GM12865 (cell line): ENCODE results near the gene VIM.

Experiments used
- DNase-seq: peaks from one replicate; pipeline ENCODE4 v3.0.0; 2010; ENCODE audit warnings: low read depth
- H3K4me3 ChIP-seq: 2 replicates; pipeline ENCODE4 v1.5.1; 2011; ENCODE audit warnings: mild to moderate bottlenecking, low read depth, low read length, control low read depth
- CTCF ChIP-seq: IDR thresholded peaks from 2 replicates; pipeline ENCODE4 v1.5.1; 2011; ENCODE audit warnings: low read length, control low read depth, low read depth, inconsistent platforms; ENCODE audit not compliant: insufficient read depth; ENCODE audit errors: missing control alignments

The VIM gene

DNA sequence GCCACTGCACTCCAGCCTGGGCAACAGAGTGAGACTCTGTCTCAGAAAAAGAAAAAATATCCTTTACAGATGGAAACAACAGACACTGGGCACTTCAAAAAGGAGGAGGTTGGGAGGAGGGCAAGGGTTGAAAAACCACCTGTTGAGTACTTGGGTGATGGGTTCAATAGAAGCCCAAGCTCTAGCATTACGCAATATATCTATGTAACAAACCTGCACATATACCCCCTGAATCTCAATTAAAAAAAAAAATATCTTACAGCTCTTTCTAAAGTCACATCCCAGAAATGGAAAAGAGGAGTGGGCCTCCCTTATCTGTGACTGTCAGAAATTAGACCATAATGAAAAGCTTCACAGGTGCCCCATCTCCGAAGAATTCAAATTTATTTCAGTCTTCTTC lies 12.1 kb downstream of the VIM start:
- no peak overlapping the region for H3K4me3 ChIP-seq
- no peak for DNase-seq
- no peak for TF ChIP-seq CTCF

DNA sequence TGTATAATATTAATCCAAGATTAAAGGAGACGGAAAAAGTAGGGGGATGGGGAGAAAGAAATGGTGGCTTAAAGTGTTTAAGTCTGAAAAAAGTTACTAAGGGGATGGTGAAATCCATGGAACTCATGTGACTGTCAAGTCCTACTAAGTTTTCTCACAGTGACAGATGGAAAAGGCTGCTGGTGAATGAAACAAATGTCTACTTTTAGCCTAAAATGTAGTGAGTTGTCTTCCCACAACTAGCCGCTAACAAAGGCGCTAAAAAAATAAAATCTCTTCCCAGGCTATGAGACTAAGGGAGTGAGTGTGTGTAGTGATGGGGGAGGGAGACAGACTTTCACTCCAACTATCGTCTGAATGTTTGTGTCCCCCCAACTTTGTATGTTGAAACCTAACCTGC lies 12.6 kb downstream of the VIM start:
- H3K4me3 ChIP-seq = no peak overlapping the region
- TF ChIP-seq CTCF = no peak
- DNase-seq = no peak

- no peak for TF ChIP-seq CTCF
- no peak overlapping the region for H3K4me3 ChIP-seq
- no peak for DNase-seq
Observed at GRCh38 chr10:17241611-17242333, 13.7 kb downstream of the VIM start.

DNA sequence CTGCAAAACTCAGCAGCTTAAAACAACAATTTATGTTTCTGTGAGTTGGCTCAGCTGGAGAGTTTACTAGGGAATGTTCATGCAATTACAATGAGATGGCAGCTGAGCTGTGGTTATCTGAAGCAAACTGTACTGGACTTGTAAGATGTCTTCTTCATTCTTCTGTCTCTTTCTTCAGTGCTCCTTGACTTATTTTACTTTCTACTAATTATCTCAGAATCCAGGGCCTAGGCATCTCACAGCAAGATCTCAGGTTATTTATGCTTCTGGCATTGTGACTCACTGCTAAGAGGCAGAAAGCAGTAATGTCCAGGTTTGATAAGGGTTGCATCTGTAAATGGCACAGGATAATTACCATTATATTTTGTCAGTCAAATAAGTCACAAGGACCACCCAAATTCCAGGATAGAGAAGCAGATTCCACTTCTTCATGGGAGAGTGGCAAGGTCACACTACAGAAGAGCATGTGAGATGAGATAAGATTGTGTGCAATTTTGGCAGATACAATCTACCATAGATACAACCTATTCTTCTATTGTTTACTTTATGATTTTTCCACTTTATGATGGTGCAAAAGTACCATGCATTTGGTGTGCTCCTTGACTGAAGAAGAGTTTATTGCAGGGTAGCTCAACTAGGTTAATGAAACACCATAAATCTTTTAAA lies 16.8 kb downstream of the VIM start:
- DNase-seq = no peak
- no peak for TF ChIP-seq CTCF
- H3K4me3 ChIP-seq = no peak overlapping the region

- DNase-seq = no peak
- H3K4me3 ChIP-seq = no peak overlapping the region
- no peak for TF ChIP-seq CTCF
Observed at GRCh38 chr10:17247210-17247609, 19.2 kb downstream of the VIM start.

- no peak overlapping the region for H3K4me3 ChIP-seq
- no peak for TF ChIP-seq CTCF
- no peak for DNase-seq
Observed at GRCh38 chr10:17248964-17249363, 20.9 kb downstream of the VIM start.
